GM12878 (cell line): ENCODE results near the gene SEC16A. TPM values are rescaled to one million over a fixed set of nuclear protein-coding genes. Genes with fewer than 3 reads are reported as not detected.

Source experiments
- ATAC-seq: fragments of 200-7000 bp; cut with Tn5 transposase; 3 replicates; pipeline ENCODE4 v1.9.1; 2020; ENCODE audit warnings: mild to moderate bottlenecking, moderate library complexity
- BruUV-seq: library from RNA; stranded (reverse); fragments of 400-500 nt; replicated peaks from 2 replicates; lab custom pipeline; 2021; lab: Mats Ljungman, UMichigan
- CTCF ChIA-PET: fragments of 300-600 bp; sonication (Branson Sonifier 250); formaldehyde crosslinking; extraction: SDS; loops from one replicate; lab custom pipeline; 2021; ENCODE audit warnings: inconsistent platforms; lab: Yijun Ruan, JAX
- POLR2A ChIA-PET: fragments of 350-600 bp; formaldehyde crosslinking; extraction: SDS; loops from one replicate; lab custom pipeline; 2021; ENCODE audit warnings: inconsistent platforms; lab: Charles Lee
- RAD21 ChIA-PET: fragments of 300-600 bp; sonication (Branson Sonifier 250); formaldehyde crosslinking; loops from one replicate; lab custom pipeline; 2023; ENCODE audit warnings: antibody characterized with exemption; ENCODE audit not compliant: unreplicated experiment; lab: Charles Lee
- SMC1A ChIA-PET: fragments of 300-600 bp; sonication (Branson Sonifier 250); formaldehyde crosslinking; loops from one replicate; lab custom pipeline; 2023; ENCODE audit not compliant: unreplicated experiment, uncharacterized antibody; lab: Charles Lee
- DNase-seq: peaks from one replicate; pipeline ENCODE4 v3.0.0-alpha.2; 2011; ENCODE audit warnings: low read depth, low spot score
- FAIRE-seq: peaks from 3 replicates; lab custom pipeline; 2011; peaks lifted over from hg19 to GRCh38; lab: Jason Lieb, UNC
- H2AFZ ChIP-seq: 2 replicates; pipeline ENCODE4 v1.6.0; 2011; ENCODE audit warnings: low read depth, low read length, control low read depth; ENCODE audit not compliant: control insufficient read depth
- H3K27ac ChIP-seq: 2 replicates; pipeline ENCODE4 v1.5.1; 2011; ENCODE audit warnings: control low read depth; ENCODE audit not compliant: control insufficient read depth, insufficient read depth
- H3K27me3 ChIP-seq, 2 experiments: replicated peaks in 1 of 2; 2 replicates each; pipeline versions ENCODE4 v1.6.0 to v1.6.1; 2011; ENCODE audit warnings: low read length in 1 of 2; ENCODE audit not compliant: control insufficient read depth in 2 of 2, insufficient read depth in 2 of 2
- H3K36me3 ChIP-seq, 2 experiments: 2 replicates each; pipeline ENCODE4 v1.5.1; 2011; ENCODE audit warnings: low read length in 1 of 2; ENCODE audit not compliant: control insufficient read depth in 2 of 2, insufficient read depth in 2 of 2
- H3K4me1 ChIP-seq: 2 replicates; pipeline ENCODE4 v1.6.1; 2011; ENCODE audit warnings: mild to moderate bottlenecking, low read length, moderate library complexity, mixed read lengths; ENCODE audit not compliant: control insufficient read depth, insufficient read depth
- H3K4me2 ChIP-seq: 2 replicates; pipeline ENCODE4 v1.6.0; 2011; ENCODE audit warnings: control low read depth; ENCODE audit not compliant: control insufficient read depth, insufficient read depth
- H3K4me3 ChIP-seq: fragments of 200-600 bp; sonication (generic); 2 replicates; pipeline ENCODE4 v1.5.1; 2016
- H3K79me2 ChIP-seq: 2 replicates; pipeline ENCODE4 v1.6.0; 2011; ENCODE audit warnings: low read length; ENCODE audit not compliant: control insufficient read depth, insufficient read depth
- H3K9ac ChIP-seq: 2 replicates; pipeline ENCODE4 v1.8.0; 2011; ENCODE audit warnings: low read length, control low read depth, mixed read lengths; ENCODE audit not compliant: control insufficient read depth, insufficient read depth
- H3K9me3 ChIP-seq: replicated peaks from 3 replicates; pipeline ENCODE4 v1.5.1; 2011; ENCODE audit warnings: mild to moderate bottlenecking, low read length; ENCODE audit not compliant: control insufficient read depth, insufficient read depth
- H4K20me1 ChIP-seq: 2 replicates; pipeline ENCODE4 v1.6.0; 2011; ENCODE audit not compliant: control insufficient read depth, insufficient read depth
- ESRRA ChIP-seq: IDR thresholded peaks from 2 replicates; pipeline ENCODE4 v1.6.1; 2012; ENCODE audit warnings: mild to moderate bottlenecking, low read length, improper control_type of control experiment
- RB1 ChIP-seq: fragments of 450-650 bp; formaldehyde crosslinking; IDR thresholded peaks from 2 replicates; pipeline ENCODE4 v1.6.1; 2017; ENCODE audit warnings: mild to moderate bottlenecking, borderline replicate concordance
- SMC3 ChIP-seq: IDR thresholded peaks from 2 replicates; pipeline ENCODE4 v1.6.1; 2011; ENCODE audit warnings: low read length, improper control_type of control experiment, borderline replicate concordance
- TCF7 ChIP-seq: IDR thresholded peaks from 2 replicates; pipeline ENCODE4 v1.6.1; 2014; ENCODE audit warnings: antibody characterized with exemption, borderline replicate concordance
- WRNIP1 ChIP-seq: IDR thresholded peaks from 2 replicates; pipeline ENCODE4 v1.6.1; 2011; ENCODE audit warnings: low read depth, low read length, improper control_type of control experiment, borderline replicate concordance
- ZZZ3 ChIP-seq: IDR thresholded peaks from 2 replicates; pipeline ENCODE4 v1.6.1; 2011; ENCODE audit warnings: low read depth; ENCODE audit not compliant: control insufficient read depth, insufficient read length
- WGBS: methylation state at CpG from one replicate; pipeline ENCODE4 v1.1.6; 2016; ENCODE audit warnings: low lambda C conversion rate; ENCODE audit not compliant: insufficient replicate concordance, insufficient coverage; ENCODE audit errors: missing lambda C conversion rate; 5-methylcytosine and 5-hydroxymethylcytosine counted together
- in situ Hi-C: fragments of 300-500 bp; cut with MboI; formaldehyde crosslinking; loops from 9 replicates; pipeline ENCODE4 v1.14.3; 2018; ENCODE audit warnings: mixed read lengths
- intact Hi-C: fragments of 100-400 bp; cut with micrococcal nuclease; formaldehyde crosslinking; loops from one replicate; pipeline ENCODE4 v1.14.2; 2022; ENCODE audit not compliant: unreplicated experiment
- polyA plus RNA-seq, 11 experiments: library from polyadenylated mRNA; depleted of rRNA in 4 of 11; unstranded in 6 of 11; stranded (reverse) in 5 of 11; fragments of >200 nt; fragmentation: Nextera tagmentation in 4 of 11; fragmentation: Illumina TruSeq in 1 of 11; extraction: Ambion mirVana in 4 of 11; extraction: Trizol in 1 of 11; gene quantifications; 1 replicate in 1 of 11; 2 replicates in 10 of 11; pipeline versions ENCODE4 v1.2.1 to v1.2.3, GENCODE V29; 2011 to 2016; ENCODE audit warnings: inconsistent platforms in 2 of 11, missing spikeins in 2 of 11, low read depth in 1 of 11
- total RNA-seq, 4 experiments: library from RNA; depleted of rRNA in 3 of 4; stranded (reverse); fragments of >200 nt in 3 of 4; fragmentation: Illumina TruSeq in 1 of 4; extraction: Trizol in 1 of 4; gene quantifications; 2 replicates each; pipeline versions ENCODE4 v1.2.1 to v1.2.3, GENCODE V29; 2013 to 2021
- TF ChIP-seq, protein P1 (sequence below): fragments of 150-350 bp; IDR thresholded peaks from 2 replicates; pipeline ENCODE4 v1.6.1; 2014; ENCODE audit warnings: mild to moderate bottlenecking, low read depth, low read length
- TF ChIP-seq, protein P2 (sequence below): fragments of 450-650 bp; IDR thresholded peaks from 2 replicates; pipeline ENCODE4 v1.6.1; 2017; ENCODE audit warnings: mild to moderate bottlenecking
- TF ChIP-seq, protein P3 (sequence below): fragments of 450-650 bp; IDR thresholded peaks from 2 replicates; pipeline ENCODE4 v1.6.1; 2016; ENCODE audit warnings: mild to moderate bottlenecking

SEC16A gene
- total and polyA plus RNA-seq, 10 of the 15 experiments (the other 5 are each of a cell fraction or from before 2014, with no cell fraction given), result 9.9 to 59.1 (median 21.7) TPM

DNA sequence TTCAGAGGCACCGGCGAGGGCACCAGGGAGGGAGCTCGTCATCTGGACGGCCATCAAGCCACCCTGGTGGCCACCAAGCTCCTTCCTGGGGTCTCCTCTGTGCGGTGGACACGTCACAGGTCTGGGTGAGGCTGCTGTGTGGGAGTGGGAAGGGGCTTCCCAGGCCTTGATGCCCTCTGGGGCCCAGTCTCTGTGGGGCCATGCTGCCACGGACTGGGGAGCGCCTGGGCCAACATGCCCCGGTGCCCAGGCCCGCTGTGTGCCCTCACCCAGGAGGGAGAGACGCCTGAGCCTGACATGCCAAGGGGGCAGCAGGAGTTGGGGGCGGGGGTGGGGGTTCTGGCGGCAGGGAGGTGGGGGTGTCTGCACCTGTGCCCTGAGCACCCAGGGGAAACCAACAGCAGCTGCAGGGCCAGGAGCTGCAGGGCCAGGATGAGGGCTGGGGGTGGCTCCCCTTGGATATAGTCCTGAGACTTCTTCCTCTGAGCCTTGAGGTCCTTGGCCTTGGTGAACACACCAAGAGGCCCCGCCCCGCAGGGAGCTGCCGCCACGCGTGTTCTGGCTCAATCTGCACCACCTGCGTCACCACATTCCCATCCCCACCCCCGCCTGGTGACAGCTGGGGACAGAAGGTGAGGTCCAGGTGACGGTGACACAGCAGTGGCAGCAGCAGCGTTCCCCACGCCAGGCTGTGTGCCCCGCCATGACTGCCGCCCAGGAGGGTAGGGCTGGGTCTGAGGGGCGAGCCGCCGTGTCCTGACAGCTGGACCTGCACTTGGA, 15.3 kb upstream of the SEC16A start:
- no peaks in the 10 kb centered on the region for H3K27me3 ChIP-seq
- H3K4me1 ChIP-seq, result no peaks in the 10 kb centered on the region
- ChIA-PET POLR2A (no interaction called here), RAD21 (no interaction called here), CTCF (no interaction called here), SMC1A (no interaction called here)
- DNase-seq (no peak), ATAC-seq (no peak), FAIRE-seq (no peak)
- in situ Hi-C loops (no loop called here), intact Hi-C loops (no loop called here)
- H3K4me2 ChIP-seq, result no peak overlapping the region
- H2AFZ ChIP-seq, result no peak overlapping the region
- no peaks in the 10 kb centered on the region for H3K79me2 ChIP-seq
- H3K4me3 ChIP-seq, result no peak overlapping the region
- 88% methylated on average over 23 of the region's 28 CpGs for WGBS
- TF ChIP-seq, protein P1, sequence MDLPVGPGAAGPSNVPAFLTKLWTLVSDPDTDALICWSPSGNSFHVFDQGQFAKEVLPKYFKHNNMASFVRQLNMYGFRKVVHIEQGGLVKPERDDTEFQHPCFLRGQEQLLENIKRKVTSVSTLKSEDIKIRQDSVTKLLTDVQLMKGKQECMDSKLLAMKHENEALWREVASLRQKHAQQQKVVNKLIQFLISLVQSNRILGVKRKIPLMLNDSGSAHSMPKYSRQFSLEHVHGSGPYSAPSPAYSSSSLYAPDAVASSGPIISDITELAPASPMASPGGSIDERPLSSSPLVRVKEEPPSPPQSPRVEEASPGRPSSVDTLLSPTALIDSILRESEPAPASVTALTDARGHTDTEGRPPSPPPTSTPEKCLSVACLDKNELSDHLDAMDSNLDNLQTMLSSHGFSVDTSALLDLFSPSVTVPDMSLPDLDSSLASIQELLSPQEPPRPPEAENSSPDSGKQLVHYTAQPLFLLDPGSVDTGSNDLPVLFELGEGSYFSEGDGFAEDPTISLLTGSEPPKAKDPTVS, result no peak
- H3K9ac ChIP-seq, result no peak overlapping the region
- H3K9me3 ChIP-seq, result no peaks in the 10 kb centered on the region
- peaks cover 0 to 31% of the 10 kb centered on the region in 2 experiments; a peak in 2 of 4 replicates for H3K36me3 ChIP-seq
- H3K27ac ChIP-seq, result no peak overlapping the region
- no TSS peak for BruUV-seq
- no peaks in the 10 kb centered on the region for H4K20me1 ChIP-seq

DNA sequence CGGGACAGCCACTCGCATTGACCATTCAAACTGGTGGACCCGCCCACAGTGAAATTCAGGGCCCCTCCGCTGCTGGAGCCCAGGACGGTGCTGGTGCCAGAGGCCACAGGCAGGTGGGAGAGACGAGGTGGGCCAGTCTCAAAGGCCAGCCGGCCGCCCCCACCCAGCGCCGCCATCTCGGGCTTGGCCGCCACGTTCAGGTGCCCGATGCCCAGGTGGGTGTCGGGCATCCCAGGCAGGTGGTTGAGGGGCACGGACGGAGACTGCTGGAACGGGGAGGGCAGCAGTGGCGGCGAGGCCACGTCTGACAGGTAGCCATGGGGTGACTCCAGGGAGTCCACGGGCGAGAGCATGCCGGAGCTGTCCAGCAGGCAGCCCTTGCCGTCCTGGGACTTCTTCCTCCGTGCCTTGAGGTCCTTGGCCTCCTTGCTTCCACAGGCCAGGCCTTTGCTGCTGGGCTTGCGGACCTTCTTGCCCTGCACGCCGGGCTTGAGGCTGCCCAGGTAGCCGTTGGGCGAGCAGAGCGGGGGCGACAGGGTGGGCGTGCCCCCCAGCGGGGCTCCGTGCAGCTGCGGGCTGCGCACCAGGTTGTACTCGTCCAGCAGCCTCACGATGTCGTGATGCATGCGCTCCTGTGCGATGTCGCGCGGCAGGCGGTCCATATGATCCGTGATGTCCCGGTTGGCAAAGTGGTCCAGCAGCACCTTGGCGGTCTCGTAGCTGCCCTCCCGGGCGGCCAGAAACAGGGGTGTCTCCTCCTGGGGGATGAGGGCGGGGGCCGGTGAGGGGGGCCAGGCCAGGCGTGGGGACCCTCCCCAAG, 14.2 kb upstream of the SEC16A start:
- no peaks in the 10 kb centered on the region for H4K20me1 ChIP-seq
- FAIRE-seq (no peak), ATAC-seq (no peak), DNase-seq (no peak)
- no peaks in the 10 kb centered on the region for H3K79me2 ChIP-seq
- SMC1A ChIA-PET, result interaction anchor here (0.5 kb wide), 1 partner anchor 77 kb away, joined by 4 read pairs; no protein-coding TSS in a partner anchor
- H3K27me3 ChIP-seq, result no peaks in the 10 kb centered on the region
- POLR2A ChIA-PET, result no interaction called here
- no peak overlapping the region for H3K9ac ChIP-seq
- no TSS peak for BruUV-seq
- RAD21 ChIA-PET, result no interaction called here
- no peaks in the 10 kb centered on the region for H3K4me1 ChIP-seq
- H3K9me3 ChIP-seq, result no peaks in the 10 kb centered on the region
- WGBS, result 93% methylated on average over 40 of the region's 56 CpGs
- intact Hi-C loops (no loop called here), in situ Hi-C loops (no loop called here)
- no peak overlapping the region for H2AFZ ChIP-seq
- no peak overlapping the region for H3K27ac ChIP-seq
- no peak overlapping the region for H3K4me2 ChIP-seq
- peaks cover 0 to 31% of the 10 kb centered on the region in 2 experiments; a peak in 2 of 4 replicates for H3K36me3 ChIP-seq
- no peak overlapping the region for H3K4me3 ChIP-seq
- CTCF ChIA-PET, result interaction anchor here (1.0 kb wide), 1 partner anchor 75 kb away, joined by 4 read pairs; no protein-coding TSS in a partner anchor
- TF ChIP-seq RB1 (no peak), WRNIP1 (no peak), SMC3 (no peak), ZZZ3 (no peak), ESRRA (no peak), TCF7 (no peak)
- TF ChIP-seq, protein P2, sequence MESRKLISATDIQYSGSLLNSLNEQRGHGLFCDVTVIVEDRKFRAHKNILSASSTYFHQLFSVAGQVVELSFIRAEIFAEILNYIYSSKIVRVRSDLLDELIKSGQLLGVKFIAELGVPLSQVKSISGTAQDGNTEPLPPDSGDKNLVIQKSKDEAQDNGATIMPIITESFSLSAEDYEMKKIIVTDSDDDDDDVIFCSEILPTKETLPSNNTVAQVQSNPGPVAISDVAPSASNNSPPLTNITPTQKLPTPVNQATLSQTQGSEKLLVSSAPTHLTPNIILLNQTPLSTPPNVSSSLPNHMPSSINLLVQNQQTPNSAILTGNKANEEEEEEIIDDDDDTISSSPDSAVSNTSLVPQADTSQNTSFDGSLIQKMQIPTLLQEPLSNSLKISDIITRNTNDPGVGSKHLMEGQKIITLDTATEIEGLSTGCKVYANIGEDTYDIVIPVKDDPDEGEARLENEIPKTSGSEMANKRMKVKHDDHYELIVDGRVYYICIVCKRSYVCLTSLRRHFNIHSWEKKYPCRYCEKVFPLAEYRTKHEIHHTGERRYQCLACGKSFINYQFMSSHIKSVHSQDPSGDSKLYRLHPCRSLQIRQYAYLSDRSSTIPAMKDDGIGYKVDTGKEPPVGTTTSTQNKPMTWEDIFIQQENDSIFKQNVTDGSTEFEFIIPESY, result no peak
- TF ChIP-seq, protein P3, sequence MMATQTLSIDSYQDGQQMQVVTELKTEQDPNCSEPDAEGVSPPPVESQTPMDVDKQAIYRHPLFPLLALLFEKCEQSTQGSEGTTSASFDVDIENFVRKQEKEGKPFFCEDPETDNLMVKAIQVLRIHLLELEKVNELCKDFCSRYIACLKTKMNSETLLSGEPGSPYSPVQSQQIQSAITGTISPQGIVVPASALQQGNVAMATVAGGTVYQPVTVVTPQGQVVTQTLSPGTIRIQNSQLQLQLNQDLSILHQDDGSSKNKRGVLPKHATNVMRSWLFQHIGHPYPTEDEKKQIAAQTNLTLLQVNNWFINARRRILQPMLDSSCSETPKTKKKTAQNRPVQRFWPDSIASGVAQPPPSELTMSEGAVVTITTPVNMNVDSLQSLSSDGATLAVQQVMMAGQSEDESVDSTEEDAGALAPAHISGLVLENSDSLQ, result no peak
